ENCODE results near the gene PIK3C3. TPM values are rescaled to one million over a fixed set of nuclear protein-coding genes. Genes with fewer than 3 reads are reported as not detected.

Gene PIK3C3
- total and polyA plus RNA-seq, 2 of the 8 experiments (the other 6 are each of a cell fraction or from before 2014, with no cell fraction given), result 15.3 to 47.4 TPM

DNA sequence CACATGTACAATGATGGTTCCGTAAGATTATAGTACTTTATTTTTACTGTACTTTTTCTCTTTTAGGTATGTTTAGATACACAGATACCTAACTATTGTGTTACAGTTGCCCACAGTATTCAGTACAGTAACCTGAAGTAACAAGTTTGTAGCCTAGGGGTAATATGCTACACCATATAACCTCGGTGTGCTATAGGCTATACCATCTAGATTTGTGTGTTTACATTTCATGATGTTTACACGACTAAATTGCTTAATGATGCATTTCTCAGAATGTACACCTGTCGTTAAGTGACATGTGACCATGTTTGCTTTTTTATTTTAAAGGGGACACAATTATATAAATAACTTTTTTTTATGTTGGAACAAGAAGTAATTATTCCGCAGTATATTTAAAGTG is 34.5 kb downstream of the PIK3C3 start:
- POLR2A ChIA-PET (ENCODE audit: partially characterized antibody), result no interaction called here
- no peak overlapping the region for H2BK120ac ChIP-seq (replicated peaks; ENCODE audit: low read depth, low read length)
- 92% methylated on average over 5 of the region's 5 CpGs; no CpG with 5 or more reads in 1 of the 2 experiments for WGBS, 2 experiments (ENCODE audit: extremely low coverage in 1 of 2, insufficient coverage in 1 of 2, insufficient read length in 1 of 2, insufficient replicate concordance in 2 of 2, low coverage in 1 of 2, low lambda C conversion rate in 2 of 2, missing lambda C conversion rate in 1 of 2)

More for the DNA sequence above, 34.5 kb downstream of the PIK3C3 start:
- Histone ChIP-seq H3K23me2 (ENCODE audit: low read depth, low read length) (no peaks in the 10 kb centered on the region), H3K23ac (ENCODE audit: insufficient read length) (no peak overlapping the region), H3K27me3 (replicated peaks in 1 of 4; ENCODE audit: control insufficient read depth in 3 of 4, extremely low read depth in 1 of 4, insufficient read depth in 3 of 4, low read length in 3 of 4) (no peaks in the 10 kb centered on the region), H2BK20ac (ENCODE audit: low read length) (no peak overlapping the region), H2BK5ac (ENCODE audit: low read depth, low read length) (no peak overlapping the region), H3K4ac (replicated peaks; ENCODE audit: insufficient read length, low read depth, low read length) (no peak overlapping the region), H3K4me1 (replicated peaks in 1 of 4; ENCODE audit: control insufficient read depth in 3 of 4, insufficient read depth in 4 of 4, low read length in 3 of 4) (no peaks in the 10 kb centered on the region), H3K14ac (ENCODE audit: insufficient read length) (no peak overlapping the region), H4K20me1 (replicated peaks in 1 of 2; ENCODE audit: control insufficient read depth in 1 of 2, insufficient read depth in 2 of 2, low read length in 2 of 2) (no peaks in the 10 kb centered on the region), H2BK15ac (ENCODE audit: low read length) (no peak overlapping the region), H3K79me2 (ENCODE audit: control insufficient read depth in 1 of 2, insufficient read depth in 2 of 2, low read length in 2 of 2) (no peaks in the 10 kb centered on the region), H4K5ac (ENCODE audit: insufficient read length, low read depth, low read length) (no peak overlapping the region), H3K18ac (ENCODE audit: extremely low read depth, low read length) (no peak overlapping the region), H3K4me3 (ENCODE audit: extremely low read depth in 1 of 4, insufficient read depth in 2 of 4, low read depth in 3 of 4, low read length in 4 of 4) (no peak overlapping the region), H3K36me3 (ENCODE audit: control insufficient read depth in 2 of 4, insufficient read depth in 4 of 4, low read length in 3 of 4) (peaks cover 0 to 17% (median 2%) of the 10 kb centered on the region in 4 experiments; a peak in 3 of 8 replicates), H2BK12ac (ENCODE audit: low read depth, low read length) (no peak overlapping the region), H3K56ac (replicated peaks; ENCODE audit: insufficient read length, low read depth, low read length) (no peak overlapping the region), H3K9me3 (ENCODE audit: insufficient read depth in 2 of 2, low read depth in 1 of 2, low read length in 1 of 2) (no peaks in the 10 kb centered on the region), H3K9ac (replicated peaks in 1 of 4; ENCODE audit: extremely low read depth in 1 of 4, low read depth in 3 of 4, low read length in 3 of 4) (no peak overlapping the region), H2AFZ (ENCODE audit: low read length) (no peak overlapping the region), H3K4me2 (ENCODE audit: insufficient read depth in 1 of 2, low read depth in 2 of 2, low read length in 2 of 2) (no peak overlapping the region), H2AK5ac (ENCODE audit: low read depth, low read length) (no peak overlapping the region), H4K91ac (replicated peaks; ENCODE audit: insufficient read length, low read length) (no peak overlapping the region), H4K8ac (ENCODE audit: extremely low read depth, insufficient read depth, low read length) (no peak overlapping the region), H3K27ac (ENCODE audit: low read depth, low read length) (no peak overlapping the region), H3K79me1 (ENCODE audit: low read depth, low read length) (no peaks in the 10 kb centered on the region)
- FAIRE-seq, result no peak
- no peak for DNase-seq (ENCODE audit: low read depth in 1 of 2, low spot score in 2 of 2)
- CTCF ChIA-PET (ENCODE audit: partially characterized antibody), result no interaction called here
- no peak for TF ChIP-seq HDAC6 (IDR thresholded peaks at IDR 0.05; ENCODE audit: low read depth, low read length)
- no peak for TF ChIP-seq TCF12 (IDR thresholded peaks at IDR 0.05; ENCODE audit: low read depth, low read length)
- TF ChIP-seq TAF7 (optimal IDR thresholded peaks at IDR 0.05; ENCODE audit: borderline replicate concordance, low read depth, low read length), result no peak
- TF ChIP-seq SAP30 (IDR thresholded peaks at IDR 0.05; ENCODE audit: insufficient read depth, insufficient replicate concordance, low read length), result no peak
- TF ChIP-seq MAFK (IDR thresholded peaks at IDR 0.05; ENCODE audit: low read depth, low read length), result no peak
- TF ChIP-seq RNF2 (IDR thresholded peaks at IDR 0.05; ENCODE audit: borderline replicate concordance, low read depth, low read length, missing control alignments, poor library complexity, severe bottlenecking), result no peak
- TF ChIP-seq KDM1A (IDR thresholded peaks at IDR 0.05; ENCODE audit: borderline replicate concordance, low read length), result no peak
- TF ChIP-seq SP1 (IDR thresholded peaks at IDR 0.05; ENCODE audit: low read depth, low read length), result no peak
- TF ChIP-seq GTF2F1 (IDR thresholded peaks at IDR 0.05; ENCODE audit: borderline replicate concordance, low read depth, low read length), result no peak
- no peak for TF ChIP-seq HDAC2 (IDR thresholded peaks at IDR 0.05; ENCODE audit: borderline replicate concordance in 1 of 2, low read depth in 2 of 2, low read length in 2 of 2)
- no peak for TF ChIP-seq SUZ12 (IDR thresholded peaks at IDR 0.05; ENCODE audit: low read length)
